Duodenal mucosa (tissue), 2 donors: ENCODE data around the gene SLC3A2.
A peak's percentile ranks its signal among the peaks of the same experiment; 100 is the strongest.

Source experiments
- H3K27ac ChIP-seq: one replicate; pipeline ENCODE4 v1.7.0; 2013; ENCODE audit warnings: low read depth, low read length
- H3K27me3 ChIP-seq, 2 donors: one replicate each; pipeline ENCODE4 v1.7.0; 2013; ENCODE audit warnings: low read length in 2 of 2, control low read depth in 1 of 2; ENCODE audit not compliant: insufficient read depth in 2 of 2, control insufficient read depth in 1 of 2
- H3K36me3 ChIP-seq, 2 donors: one replicate each; pipeline ENCODE4 v1.7.0; 2013; ENCODE audit warnings: low read length in 2 of 2, control low read depth in 1 of 2; ENCODE audit not compliant: insufficient read depth in 2 of 2, control insufficient read depth in 1 of 2
- H3K4me1 ChIP-seq, 2 donors: one replicate each; pipeline ENCODE4 v1.7.0; 2013; ENCODE audit warnings: low read length in 2 of 2, control low read depth in 1 of 2; ENCODE audit not compliant: insufficient read depth in 2 of 2, control insufficient read depth in 1 of 2
- H3K4me3 ChIP-seq, 2 donors: one replicate each; pipeline ENCODE4 v1.7.0; 2013; ENCODE audit warnings: low read length in 2 of 2, low read depth in 1 of 2
- H3K9ac ChIP-seq, 2 donors: one replicate each; pipeline ENCODE4 v1.7.0; 2013; ENCODE audit warnings: low read length in 2 of 2, low read depth in 1 of 2
- H3K9me3 ChIP-seq, 2 donors: one replicate each; pipeline ENCODE4 v1.7.0; 2013; ENCODE audit warnings: low read length in 2 of 2, control low read depth in 1 of 2; ENCODE audit not compliant: control insufficient read depth in 1 of 2

Gene SLC3A2

GRCh38 chr11:62910141-62910882 is 29.6 kb downstream of the SLC3A2 start:
- Histone ChIP-seq H3K4me3 (no peak overlapping the region), H3K9ac (no peak overlapping the region), H3K27ac (no peak overlapping the region), H3K9me3 (no peaks in the 10 kb centered on the region), H3K27me3 (peaks cover 0 to 7% of the 10 kb centered on the region in 2 donors), H3K36me3 (no peaks in the 10 kb centered on the region), H3K4me1 (peaks cover 11 to 12% of the 10 kb centered on the region in 2 donors)

GRCh38 chr11:62911137-62912130 is 30.7 kb downstream of the SLC3A2 start:
- Histone ChIP-seq H3K36me3 (no peaks in the 10 kb centered on the region), H3K9ac (no peak overlapping the region), H3K27ac (no peak overlapping the region), H3K4me1 (peaks cover 11 to 12% of the 10 kb centered on the region in 2 donors), H3K27me3 (peaks cover 0 to 6% of the 10 kb centered on the region in 2 donors), H3K9me3 (no peaks in the 10 kb centered on the region), H3K4me3 (no peak overlapping the region)

DNA sequence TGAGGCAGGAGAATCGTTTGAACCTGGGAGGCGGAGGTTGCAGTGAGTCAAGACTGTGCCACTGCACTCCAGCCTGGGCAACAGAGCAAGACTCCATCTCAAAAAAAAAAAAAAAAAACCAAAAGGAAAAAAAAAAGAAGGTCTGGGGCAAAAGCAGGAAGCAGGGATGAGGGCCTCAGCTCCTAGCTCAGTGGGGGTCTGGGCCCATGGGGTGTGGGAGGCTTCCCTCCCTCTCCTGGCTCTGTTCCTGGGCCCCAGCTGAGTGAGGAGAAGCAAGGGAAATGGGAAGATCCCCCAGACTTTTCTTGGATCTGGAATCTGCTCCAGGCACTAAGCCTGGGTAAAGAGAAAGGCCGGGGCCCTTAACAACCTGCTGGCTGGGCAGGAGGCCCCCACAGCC is 31.6 kb downstream of the SLC3A2 start:
- no peak overlapping the region for H3K9ac ChIP-seq
- no peaks in the 10 kb centered on the region for H3K9me3 ChIP-seq
- H3K27me3 ChIP-seq, result no peaks in the 10 kb centered on the region
- no peak overlapping the region for H3K27ac ChIP-seq
- H3K4me3 ChIP-seq, result no peak overlapping the region
- H3K4me1 ChIP-seq, result peaks cover 11 to 12% of the 10 kb centered on the region in 2 donors
- no peaks in the 10 kb centered on the region for H3K36me3 ChIP-seq

DNA sequence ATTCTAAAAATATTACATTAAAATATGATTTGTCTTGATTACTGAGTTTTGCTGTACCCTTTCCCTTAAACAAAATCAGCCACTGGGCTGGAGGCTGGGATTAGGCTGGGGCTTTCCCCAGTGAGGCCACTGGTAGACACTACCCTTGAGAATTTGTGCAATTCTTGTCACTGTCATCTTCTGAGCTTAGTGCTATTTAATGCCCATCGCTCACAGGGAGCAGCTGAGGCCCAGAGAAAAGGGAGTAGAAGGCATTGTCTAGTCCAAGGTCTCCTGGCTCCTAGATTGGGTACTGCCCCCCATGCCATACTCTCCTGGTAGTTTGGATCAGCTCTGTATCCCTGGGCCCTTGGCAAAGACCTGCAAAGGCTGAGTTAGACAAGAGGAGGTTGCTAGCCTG is 33.7 kb downstream of the SLC3A2 start:
- no peaks in the 10 kb centered on the region for H3K36me3 ChIP-seq
- no peaks in the 10 kb centered on the region for H3K27me3 ChIP-seq
- H3K4me1 ChIP-seq, result peaks cover 3 to 4% of the 10 kb centered on the region in 2 donors
- H3K9me3 ChIP-seq, result no peaks in the 10 kb centered on the region
- no peak overlapping the region for H3K27ac ChIP-seq
- no peak overlapping the region for H3K9ac ChIP-seq
- no peak overlapping the region for H3K4me3 ChIP-seq

DNA sequence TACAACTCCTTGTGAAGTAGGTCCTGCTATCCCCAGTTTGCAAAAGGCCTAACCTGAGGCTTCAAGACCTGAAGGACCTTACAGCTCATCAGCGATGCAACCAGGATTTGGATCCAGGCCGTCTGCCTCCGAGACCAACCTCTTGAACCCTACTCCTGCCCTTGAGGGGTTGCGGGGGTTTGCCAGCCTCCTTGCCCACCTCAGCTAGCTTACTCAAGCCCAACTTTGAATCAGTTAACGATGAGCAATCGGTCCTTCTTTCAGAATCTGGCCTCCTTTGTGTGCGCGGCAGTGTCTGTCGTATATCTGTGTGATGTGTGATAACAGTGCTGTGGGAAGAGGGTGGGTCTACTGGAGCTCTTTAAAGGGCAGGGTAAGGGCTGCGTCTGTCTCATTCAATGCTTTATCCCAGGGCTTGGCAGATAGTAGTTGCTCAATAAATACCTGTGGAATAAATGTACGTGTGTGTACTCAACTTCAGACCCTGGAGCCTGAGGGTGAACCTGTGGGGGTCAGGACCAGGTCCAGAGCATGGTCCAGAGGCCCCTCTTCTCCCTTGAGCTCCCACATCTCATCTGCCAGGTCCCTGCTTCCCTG is 37.3 kb downstream of the SLC3A2 start:
- Histone ChIP-seq H3K4me3 (no peak overlapping the region), H3K4me1 (peaks cover 8 to 14% of the 10 kb centered on the region in 2 donors), H3K27me3 (peaks cover 19 to 20% of the 10 kb centered on the region in 2 donors), H3K27ac (no peak overlapping the region), H3K9ac (no peak overlapping the region), H3K36me3 (no peaks in the 10 kb centered on the region), H3K9me3 (no peaks in the 10 kb centered on the region)

- H3K27me3 ChIP-seq, result peaks cover 23 to 25% of the 10 kb centered on the region in 2 donors
- H3K27ac ChIP-seq, result no peak overlapping the region
- no peaks in the 10 kb centered on the region for H3K36me3 ChIP-seq
- no peak overlapping the region for H3K9ac ChIP-seq
- no peak overlapping the region for H3K4me3 ChIP-seq
- peaks cover 9 to 16% of the 10 kb centered on the region in 2 donors for H3K4me1 ChIP-seq
- no peaks in the 10 kb centered on the region for H3K9me3 ChIP-seq
Measured at GRCh38 chr11:62918531-62918930, 37.8 kb downstream of the SLC3A2 start.

DNA sequence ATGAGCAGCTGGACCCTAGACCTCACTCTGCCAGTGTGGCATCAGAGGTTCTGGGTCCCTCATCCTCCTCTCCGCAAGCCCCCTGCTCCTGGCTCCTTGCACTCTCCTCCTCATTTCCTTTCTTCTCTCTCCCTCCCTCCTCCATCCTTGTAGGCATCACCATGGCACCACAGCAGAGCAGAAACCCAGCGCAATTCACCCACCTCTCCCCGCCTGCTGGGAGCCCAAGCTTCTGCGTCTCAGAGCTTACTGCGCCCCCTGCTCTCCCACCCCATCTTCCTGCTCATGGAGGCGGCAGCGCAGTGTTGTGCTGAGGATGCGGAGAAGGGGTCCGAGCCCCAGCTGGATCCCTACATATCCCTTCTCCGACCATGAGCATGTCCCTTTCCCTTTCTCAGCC is 38.8 kb downstream of the SLC3A2 start:
- H3K27ac ChIP-seq, result no peak overlapping the region
- peaks cover 29 to 31% of the 10 kb centered on the region in 2 donors for H3K27me3 ChIP-seq
- no peak overlapping the region for H3K4me3 ChIP-seq
- H3K9ac ChIP-seq, result no peak overlapping the region
- no peaks in the 10 kb centered on the region for H3K36me3 ChIP-seq
- no peaks in the 10 kb centered on the region for H3K9me3 ChIP-seq
- H3K4me1 ChIP-seq, result peaks cover 14 to 22% of the 10 kb centered on the region in 2 donors

DNA sequence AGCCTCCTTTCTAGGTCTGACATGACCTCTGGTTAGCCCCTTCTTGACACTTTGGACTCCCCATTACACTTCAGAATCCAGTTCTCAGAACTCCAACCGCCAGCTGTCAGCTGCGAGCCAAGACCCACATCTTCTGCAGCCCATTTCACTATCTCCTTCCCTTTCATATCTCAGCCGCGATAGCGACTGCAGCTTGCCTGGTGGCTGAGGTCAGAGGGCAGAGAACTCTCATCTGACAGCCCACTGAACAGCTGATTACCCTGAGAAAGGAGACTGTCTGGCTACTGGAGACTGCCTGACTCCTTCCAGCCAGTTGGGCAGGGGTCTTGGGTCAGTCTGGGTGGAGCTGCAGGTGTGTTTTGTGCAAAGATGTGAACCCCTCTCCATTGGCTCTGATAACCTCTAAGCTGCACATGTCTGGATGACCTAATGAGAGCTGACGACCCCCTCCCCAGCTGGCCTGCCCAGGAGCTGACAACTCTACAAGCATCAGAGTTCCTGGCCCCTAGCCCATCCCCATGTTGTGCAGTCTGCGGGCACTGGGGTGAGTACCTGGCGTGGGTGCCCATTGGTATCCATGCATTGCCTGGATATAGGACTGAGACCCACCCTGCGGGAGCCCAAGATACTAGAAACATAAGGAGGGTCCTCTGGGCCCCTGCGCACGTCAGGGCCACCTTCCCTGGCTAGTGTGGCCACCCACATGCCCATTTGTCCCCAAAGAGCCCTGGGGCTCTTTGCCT is 39.4 kb downstream of the SLC3A2 start:
- H3K36me3 ChIP-seq, result no peaks in the 10 kb centered on the region
- no peak overlapping the region for H3K27ac ChIP-seq
- H3K4me3 ChIP-seq, result no peak overlapping the region
- no peak overlapping the region for H3K9ac ChIP-seq
- peaks cover 14 to 22% of the 10 kb centered on the region in 2 donors for H3K4me1 ChIP-seq
- H3K27me3 ChIP-seq, result peaks cover 30 to 31% of the 10 kb centered on the region in 2 donors
- H3K9me3 ChIP-seq, result no peaks in the 10 kb centered on the region

DNA sequence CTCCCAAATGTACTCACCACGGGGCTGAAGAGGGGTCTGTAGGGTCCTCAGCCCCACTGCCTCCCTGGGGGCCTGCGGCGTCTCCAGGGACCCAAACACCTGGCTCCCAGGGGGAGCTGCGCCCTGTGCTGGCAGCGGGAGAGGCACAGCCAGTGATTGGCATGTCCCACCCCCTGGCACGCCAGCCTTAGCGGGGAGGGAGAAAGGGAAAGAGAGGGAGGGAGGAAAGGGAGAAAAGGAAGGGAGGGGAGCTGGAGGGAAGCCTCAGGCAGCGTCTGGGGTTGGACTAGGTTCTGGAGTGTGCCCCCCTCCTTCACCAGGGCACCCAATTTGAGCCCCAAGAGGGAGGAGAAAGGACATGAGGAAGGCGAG is 40.5 kb downstream of the SLC3A2 start, which contains the start of gene CHRM1:
Gene CHRM1 (minus strand): TSS at position 163 of the 372 bp plus-strand sequence. CDS start 10,263 bp downstream, outside the sequence.
- H3K27ac ChIP-seq, result no peak within 1 kb of the TSS

More for the DNA sequence above, 40.5 kb downstream of the SLC3A2 start, which contains the start of gene CHRM1:
- Histone ChIP-seq H3K4me3 (peak within 1 kb of the TSS in 1 of 2 donors; percentile 35), H3K9me3 (no peaks in the 10 kb centered on the region), H3K4me1 (peaks cover 19 to 30% of the 10 kb centered on the region in 2 donors), H3K36me3 (no peaks in the 10 kb centered on the region), H3K9ac (peak within 1 kb of the TSS in 1 of 2 donors; percentile 25), H3K27me3 (peaks cover 41 to 42% of the 10 kb centered on the region in 2 donors)
